GM18498 (cell line): Measurements from ENCODE around the gene SNRNP70.

Experiments
- ATAC-seq: cut with Tn5 transposase; IDR thresholded peaks from one replicate; pipeline ENCODE4 v1.9.1; 2021; ENCODE audit warnings: mild to moderate bottlenecking, moderate library complexity; ENCODE audit not compliant: unreplicated experiment

Gene SNRNP70

GRCh38 chr19:49097453-49098288 is 12.4 kb downstream of the SNRNP70 start:
- no peak for ATAC-seq

GRCh38 chr19:49098795-49099194 is 13.5 kb downstream of the SNRNP70 start:
- no peak for ATAC-seq

GRCh38 chr19:49101160-49101559 is 15.9 kb downstream of the SNRNP70 start:
- no peak for ATAC-seq

GRCh38 chr19:49102303-49102702 is 17.1 kb downstream of the SNRNP70 start:
- no peak for ATAC-seq

- no peak for ATAC-seq
Observed at GRCh38 chr19:49103331-49104085, 18.3 kb downstream of the SNRNP70 start.

- no peak for ATAC-seq
Observed at GRCh38 chr19:49104229-49104864, 19.1 kb downstream of the SNRNP70 start.

- ATAC-seq, result no peak
Observed at GRCh38 chr19:49106648-49107135, 21.4 kb downstream of the SNRNP70 start.

GRCh38 chr19:49107625-49108459 is 22.6 kb downstream of the SNRNP70 start:
- no peak for ATAC-seq

GRCh38 chr19:49109051-49109450 is 23.8 kb downstream of the SNRNP70 start:
- no peak for ATAC-seq

- no peak for ATAC-seq
Observed at GRCh38 chr19:49109569-49110233, 24.4 kb downstream of the SNRNP70 start.

GRCh38 chr19:49110567-49110966 is 25.3 kb downstream of the SNRNP70 start:
- no peak for ATAC-seq

GRCh38 chr19:49111218-49111998 is 26.2 kb downstream of the SNRNP70 start:
- no peak for ATAC-seq

- peak; percentile 51 for ATAC-seq
Observed at GRCh38 chr19:49113762-49114629, 28.7 kb downstream of the SNRNP70 start, which contains the start of gene LIN7B. TSS of gene LIN7B (plus strand) at chr19:49114370. CDS start at chr19:49114405, 35 bp downstream.

GRCh38 chr19:49114630-49115363 is 29.5 kb downstream of the SNRNP70 start:
- peak; percentile 1 for ATAC-seq

GRCh38 chr19:49116544-49116943 is 31.3 kb downstream of the SNRNP70 start:
- no peak for ATAC-seq

- ATAC-seq, result no peak
Observed at GRCh38 chr19:49117677-49118564, 32.7 kb downstream of the SNRNP70 start.
